Fibroblast of pulmonary artery (primary cell): ENCODE data around the gene PCARE.

Source experiments
- DNase-seq: peaks from one replicate; pipeline ENCODE4 v3.0.0-alpha.2; 2010; ENCODE audit warnings: low read depth
- H3K4me3 ChIP-seq: replicated peaks from 2 replicates; pipeline ENCODE4 v1.5.1; 2011; ENCODE audit warnings: low read depth, mild to moderate bottlenecking, control low read depth, low read length, moderate library complexity
- TF ChIP-seq, protein P1 (sequence below): IDR thresholded peaks from 2 replicates; pipeline ENCODE4 v1.5.1; 2011; ENCODE audit warnings: mild to moderate bottlenecking, control low read depth, low read length, inconsistent platforms; ENCODE audit errors: missing control alignments

The PCARE gene

DNA sequence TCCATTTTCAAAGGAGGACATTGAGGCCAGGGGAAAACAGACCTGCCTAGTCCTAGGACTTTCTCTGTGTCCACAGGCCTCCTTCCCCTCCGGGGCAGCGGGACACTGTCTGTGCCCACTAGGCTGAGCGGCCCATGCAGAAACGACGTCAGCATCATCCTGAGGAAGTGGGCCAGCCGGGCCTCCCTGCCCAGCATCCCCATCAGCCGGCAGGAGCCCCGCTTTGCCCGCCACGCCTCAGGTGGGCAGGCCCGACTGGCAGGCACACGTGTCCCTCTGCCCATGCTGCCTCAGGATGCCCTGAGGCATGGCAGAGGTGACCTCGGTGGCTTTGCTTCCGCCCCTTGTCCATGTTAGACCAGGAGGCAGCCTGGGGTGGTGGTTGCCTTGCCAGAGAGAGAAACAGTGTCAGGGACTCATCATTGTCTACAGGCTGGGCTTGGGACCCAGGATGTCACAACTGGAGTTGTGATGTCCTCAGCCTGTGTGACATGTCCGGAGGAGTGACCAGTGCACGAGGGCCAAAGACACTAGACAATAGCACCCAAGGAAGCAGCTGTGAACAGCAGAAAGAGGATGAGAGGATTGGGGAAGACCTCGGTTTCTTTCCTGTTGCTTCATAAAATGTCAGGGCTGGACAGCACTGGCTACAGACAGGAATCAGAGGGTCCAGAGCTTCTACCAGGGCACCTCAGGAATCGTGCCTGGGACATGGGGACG is 56.4 kb downstream of the PCARE start:
- no peak overlapping the region for H3K4me3 ChIP-seq
- TF ChIP-seq, protein P1, sequence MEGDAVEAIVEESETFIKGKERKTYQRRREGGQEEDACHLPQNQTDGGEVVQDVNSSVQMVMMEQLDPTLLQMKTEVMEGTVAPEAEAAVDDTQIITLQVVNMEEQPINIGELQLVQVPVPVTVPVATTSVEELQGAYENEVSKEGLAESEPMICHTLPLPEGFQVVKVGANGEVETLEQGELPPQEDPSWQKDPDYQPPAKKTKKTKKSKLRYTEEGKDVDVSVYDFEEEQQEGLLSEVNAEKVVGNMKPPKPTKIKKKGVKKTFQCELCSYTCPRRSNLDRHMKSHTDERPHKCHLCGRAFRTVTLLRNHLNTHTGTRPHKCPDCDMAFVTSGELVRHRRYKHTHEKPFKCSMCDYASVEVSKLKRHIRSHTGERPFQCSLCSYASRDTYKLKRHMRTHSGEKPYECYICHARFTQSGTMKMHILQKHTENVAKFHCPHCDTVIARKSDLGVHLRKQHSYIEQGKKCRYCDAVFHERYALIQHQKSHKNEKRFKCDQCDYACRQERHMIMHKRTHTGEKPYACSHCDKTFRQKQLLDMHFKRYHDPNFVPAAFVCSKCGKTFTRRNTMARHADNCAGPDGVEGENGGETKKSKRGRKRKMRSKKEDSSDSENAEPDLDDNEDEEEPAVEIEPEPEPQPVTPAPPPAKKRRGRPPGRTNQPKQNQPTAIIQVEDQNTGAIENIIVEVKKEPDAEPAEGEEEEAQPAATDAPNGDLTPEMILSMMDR: no peak
- DNase-seq: no peak

DNA sequence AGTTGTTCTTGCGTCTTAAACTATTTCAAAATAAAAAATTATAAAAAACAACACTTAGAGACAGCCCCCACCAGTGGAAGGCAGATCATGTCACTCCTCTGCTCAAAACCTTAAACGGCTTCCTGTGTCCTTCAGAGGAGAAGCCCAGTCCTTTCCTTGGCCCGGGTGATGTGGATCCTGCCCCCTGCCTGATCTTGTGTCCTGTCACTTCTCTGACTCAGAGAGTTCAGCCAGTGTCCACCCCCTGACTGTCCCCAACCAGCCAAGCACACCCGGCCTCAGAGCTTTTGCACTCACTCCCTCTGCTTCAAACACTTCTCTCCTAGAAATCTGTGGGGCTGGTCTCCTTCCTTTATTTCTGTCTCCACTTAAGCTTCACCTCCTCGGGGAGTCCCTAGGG is 57.8 kb downstream of the PCARE start:
- H3K4me3 ChIP-seq: no peak overlapping the region
- TF ChIP-seq, protein P1: no peak
- DNase-seq: no peak

DNA sequence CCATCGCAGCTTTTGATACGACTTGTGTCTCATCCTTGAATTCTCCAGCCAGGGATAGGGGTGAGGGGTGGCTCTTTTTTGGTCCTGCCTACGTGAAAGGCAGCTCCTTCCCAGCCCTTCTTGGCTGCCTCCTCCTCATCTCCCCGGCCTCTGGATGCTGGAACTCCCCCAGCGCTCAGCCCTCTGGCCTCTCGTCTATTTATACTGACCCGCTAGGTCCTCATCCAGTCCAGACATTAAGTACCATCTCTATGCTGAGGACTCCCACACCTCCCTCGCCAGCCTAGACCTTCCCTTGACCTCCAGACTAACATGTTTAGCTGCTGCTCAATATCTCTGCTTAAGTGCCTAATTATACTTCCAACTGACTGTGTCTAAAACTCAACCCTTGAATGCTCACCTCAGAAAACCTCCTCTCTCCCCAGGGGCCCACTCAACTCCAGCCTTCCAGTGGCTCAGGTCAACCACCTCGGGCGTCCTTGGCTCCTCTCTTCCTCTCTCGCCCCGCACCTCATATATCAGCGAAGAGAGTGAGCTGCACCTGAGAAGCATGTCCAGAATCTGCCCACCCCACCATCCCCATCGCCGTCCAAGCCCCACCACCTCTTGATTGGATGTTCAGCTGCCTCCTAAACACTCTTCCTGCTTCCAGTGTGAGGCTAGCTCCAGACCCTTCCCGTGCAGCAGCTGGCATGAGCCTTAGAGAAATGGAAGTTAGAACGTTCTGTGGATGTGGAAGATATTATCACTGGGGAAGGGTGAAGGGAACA is 58.4 kb downstream of the PCARE start:
- no peak for DNase-seq
- TF ChIP-seq, protein P1: no peak
- H3K4me3 ChIP-seq: no peak overlapping the region

DNA sequence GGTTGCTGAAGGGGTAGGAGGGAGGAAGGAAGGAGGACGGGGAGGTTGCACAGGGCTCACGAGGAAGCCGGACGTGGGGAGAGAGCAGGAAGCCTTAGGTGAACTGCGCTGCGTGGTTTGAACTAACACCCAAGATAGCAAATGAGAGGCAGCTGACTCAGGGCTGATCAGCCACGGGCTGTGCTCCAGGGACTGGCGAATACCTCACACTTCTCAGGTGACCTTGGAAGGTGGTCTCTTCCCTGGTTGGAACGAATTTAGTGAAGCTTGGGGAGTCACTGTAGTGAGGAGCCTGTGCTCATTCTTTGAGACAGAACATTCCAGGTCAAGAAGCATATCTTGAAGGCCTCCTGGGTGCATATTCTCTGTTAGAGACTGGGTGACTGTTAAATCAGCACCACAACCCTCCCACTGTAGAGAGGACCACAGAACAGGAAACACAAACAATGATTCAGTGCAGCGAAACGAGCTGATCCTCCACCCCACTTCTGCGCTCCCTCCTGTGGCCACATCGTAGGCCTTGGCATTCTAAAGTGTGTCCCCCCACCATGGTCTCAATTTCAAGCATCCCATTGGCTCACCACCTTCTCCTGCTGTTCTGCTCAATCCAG is 59.4 kb downstream of the PCARE start:
- H3K4me3 ChIP-seq: no peak overlapping the region
- TF ChIP-seq, protein P1: peak; percentile 48
- DNase-seq: peak; percentile 70

GRCh38 chr2:29014331-29014730 is 60.0 kb downstream of the PCARE start:
- H3K4me3 ChIP-seq: no peak overlapping the region
- no peak for DNase-seq
- TF ChIP-seq, protein P1: no peak

DNA sequence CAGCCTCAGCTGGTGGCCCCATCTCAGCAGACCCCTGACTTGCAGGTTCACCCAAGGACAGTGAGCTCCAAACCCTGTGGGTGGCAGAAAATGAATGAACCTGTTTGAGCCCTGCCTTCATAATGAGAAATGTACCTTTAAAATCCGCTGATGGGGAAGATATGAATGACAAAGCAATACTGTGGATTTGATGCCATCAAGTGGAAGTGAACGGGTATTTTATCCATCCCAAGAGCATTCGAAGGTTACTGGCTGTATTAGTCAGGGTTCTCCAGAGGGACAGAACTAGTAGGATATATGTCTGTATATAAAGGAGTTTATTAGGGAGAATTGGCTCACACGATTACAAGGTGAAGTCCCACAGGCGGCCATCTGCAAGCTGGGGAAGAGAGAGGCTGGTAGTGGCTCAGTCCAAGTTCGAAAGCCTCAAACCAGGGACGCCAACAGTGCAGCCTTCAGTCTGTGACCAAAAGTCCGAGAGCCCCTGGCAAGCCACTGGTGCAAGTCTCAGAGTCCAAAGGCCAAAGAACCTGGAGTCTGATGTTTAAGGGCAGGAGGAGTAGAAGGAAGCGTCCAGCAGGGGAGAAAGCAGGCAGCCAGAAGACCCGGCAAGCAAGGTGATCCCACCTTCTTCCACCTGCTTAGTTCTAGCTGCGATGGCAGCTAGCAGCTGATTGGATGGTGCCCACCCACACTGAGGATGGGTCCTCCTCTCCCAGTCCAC is 61.1 kb downstream of the PCARE start:
- DNase-seq: no peak
- TF ChIP-seq, protein P1: no peak
- no peak overlapping the region for H3K4me3 ChIP-seq
